OCI-LY1 (cell line): ENCODE data around the gene SLC24A3.

Experiments
- H2AFZ ChIP-seq: fragments of 200-600 bp; sonication (generic), shearing (Covaris generic); 2 replicates; pipeline ENCODE4 v1.6.0; 2014; ENCODE audit warnings: antibody characterized with exemption, mild to moderate bottlenecking, low read length
- H3F3A ChIP-seq: fragments of 200-600 bp; sonication (generic), shearing (Covaris generic); 2 replicates; pipeline ENCODE4 v1.6.0; 2014; ENCODE audit warnings: mild to moderate bottlenecking, antibody characterized with exemption, low read length, moderate library complexity; ENCODE audit not compliant: insufficient read depth
- H3K27ac ChIP-seq: fragments of 200-600 bp; sonication (generic); 2 replicates; pipeline ENCODE4 v1.5.1; 2014; ENCODE audit warnings: low read length, mixed run types, mild to moderate bottlenecking, low read depth; ENCODE audit not compliant: poor library complexity, severe bottlenecking
- H3K27me3 ChIP-seq: fragments of 200-600 bp; sonication (generic); 2 replicates; pipeline ENCODE4 v1.6.0; 2014; ENCODE audit warnings: antibody characterized with exemption, mild to moderate bottlenecking, low read length, moderate library complexity; ENCODE audit not compliant: insufficient read depth
- H3K36me3 ChIP-seq: fragments of 200-600 bp; sonication (generic); 2 replicates; pipeline ENCODE4 v1.6.1; 2014; ENCODE audit warnings: mild to moderate bottlenecking, antibody characterized with exemption, low read length, moderate library complexity, mixed read lengths; ENCODE audit not compliant: insufficient read depth
- H3K4me1 ChIP-seq: fragments of 200-600 bp; sonication (generic); 2 replicates; pipeline ENCODE4 v1.5.1; 2014; ENCODE audit warnings: mild to moderate bottlenecking, low read length, moderate library complexity; ENCODE audit not compliant: insufficient read depth, severe bottlenecking
- H3K4me2 ChIP-seq: fragments of 200-600 bp; sonication (generic), shearing (Covaris generic); 2 replicates; pipeline ENCODE4 v1.6.1; 2014; ENCODE audit warnings: low read length
- H3K4me3 ChIP-seq: fragments of 200-600 bp; sonication (generic); 2 replicates; pipeline ENCODE4 v1.5.1; 2014; ENCODE audit warnings: low read length, low read depth, mild to moderate bottlenecking, mixed read lengths; ENCODE audit not compliant: poor library complexity, severe bottlenecking
- H3K79me2 ChIP-seq: fragments of 200-600 bp; shearing (Covaris generic); 2 replicates; pipeline ENCODE4 v1.6.1; 2016; ENCODE audit warnings: mixed run types, low read length, mixed read lengths; ENCODE audit not compliant: insufficient read depth
- H3K9ac ChIP-seq: fragments of 200-600 bp; sonication (generic), shearing (Covaris generic); 2 replicates; pipeline ENCODE4 v1.6.1; 2014; ENCODE audit warnings: mild to moderate bottlenecking, low read length, mixed read lengths
- H3K9me2 ChIP-seq: fragments of 200-600 bp; sonication (generic), shearing (Covaris generic); 2 replicates; pipeline ENCODE4 v1.6.1; 2014; ENCODE audit warnings: low read depth, mild to moderate bottlenecking, low read length, mixed read lengths
- H3K9me3 ChIP-seq: fragments of 200-600 bp; shearing (Covaris generic); 2 replicates; pipeline ENCODE4 v1.6.1; 2014; ENCODE audit warnings: low read length, mixed read lengths
- H4K20me1 ChIP-seq: fragments of 200-600 bp; sonication (generic), shearing (Covaris generic); 2 replicates; pipeline ENCODE4 v1.6.0; 2016; ENCODE audit warnings: mild to moderate bottlenecking, low read length; ENCODE audit not compliant: insufficient read depth
- EZH2 ChIP-seq: fragments of 200-600 bp; sonication (generic), shearing (Covaris generic); IDR thresholded peaks from 2 replicates; pipeline ENCODE4 v1.8.0; 2017; ENCODE audit warnings: borderline replicate concordance, mixed run types, mild to moderate bottlenecking, antibody characterized with exemption, low read length, moderate library complexity, mixed read lengths
- TF ChIP-seq, protein P1 (sequence below): fragments of 200-600 bp; sonication (generic), shearing (Covaris generic); IDR thresholded peaks from 2 replicates; pipeline ENCODE4 v1.5.1; 2017; ENCODE audit warnings: mild to moderate bottlenecking, antibody characterized with exemption, low read length, moderate library complexity, mixed read lengths

SLC24A3 gene

DNA sequence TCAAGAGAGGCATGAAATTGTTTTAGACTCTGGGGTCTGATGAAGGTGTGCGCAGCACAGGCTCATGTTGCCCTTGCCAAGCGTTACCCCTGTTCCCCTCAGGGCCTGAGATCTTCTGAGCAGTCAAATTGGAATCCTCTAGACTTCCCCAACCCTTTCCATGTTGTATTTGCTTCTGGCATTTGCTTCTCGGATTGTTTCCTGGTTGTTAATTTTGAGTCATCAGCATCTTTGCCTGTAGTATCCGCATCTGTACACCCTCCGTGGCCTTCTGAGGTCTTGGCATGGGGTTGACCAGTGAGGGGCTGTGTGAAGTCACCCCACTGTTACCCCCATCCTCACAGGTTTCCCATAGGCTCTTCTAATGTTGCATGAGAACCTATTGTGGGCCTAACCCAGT lies 40.9 kb downstream of the SLC24A3 start:
- H3K36me3 ChIP-seq: no peaks in the 10 kb centered on the region
- no peaks in the 10 kb centered on the region for H3K27me3 ChIP-seq
- H3K9me3 ChIP-seq: no peaks in the 10 kb centered on the region
- H2AFZ ChIP-seq: no peak overlapping the region
- no peak overlapping the region for H3K4me2 ChIP-seq
- TF ChIP-seq, protein P1, sequence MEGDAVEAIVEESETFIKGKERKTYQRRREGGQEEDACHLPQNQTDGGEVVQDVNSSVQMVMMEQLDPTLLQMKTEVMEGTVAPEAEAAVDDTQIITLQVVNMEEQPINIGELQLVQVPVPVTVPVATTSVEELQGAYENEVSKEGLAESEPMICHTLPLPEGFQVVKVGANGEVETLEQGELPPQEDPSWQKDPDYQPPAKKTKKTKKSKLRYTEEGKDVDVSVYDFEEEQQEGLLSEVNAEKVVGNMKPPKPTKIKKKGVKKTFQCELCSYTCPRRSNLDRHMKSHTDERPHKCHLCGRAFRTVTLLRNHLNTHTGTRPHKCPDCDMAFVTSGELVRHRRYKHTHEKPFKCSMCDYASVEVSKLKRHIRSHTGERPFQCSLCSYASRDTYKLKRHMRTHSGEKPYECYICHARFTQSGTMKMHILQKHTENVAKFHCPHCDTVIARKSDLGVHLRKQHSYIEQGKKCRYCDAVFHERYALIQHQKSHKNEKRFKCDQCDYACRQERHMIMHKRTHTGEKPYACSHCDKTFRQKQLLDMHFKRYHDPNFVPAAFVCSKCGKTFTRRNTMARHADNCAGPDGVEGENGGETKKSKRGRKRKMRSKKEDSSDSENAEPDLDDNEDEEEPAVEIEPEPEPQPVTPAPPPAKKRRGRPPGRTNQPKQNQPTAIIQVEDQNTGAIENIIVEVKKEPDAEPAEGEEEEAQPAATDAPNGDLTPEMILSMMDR: no peak
- no peak for TF ChIP-seq EZH2
- H3K79me2 ChIP-seq: no peaks in the 10 kb centered on the region
- no peaks in the 10 kb centered on the region for H3K9me2 ChIP-seq
- no peak overlapping the region for H3K27ac ChIP-seq
- H3K4me1 ChIP-seq: no peaks in the 10 kb centered on the region
- H3F3A ChIP-seq: no peaks in the 10 kb centered on the region
- no peaks in the 10 kb centered on the region for H4K20me1 ChIP-seq
- no peak overlapping the region for H3K4me3 ChIP-seq
- H3K9ac ChIP-seq: no peak overlapping the region

DNA sequence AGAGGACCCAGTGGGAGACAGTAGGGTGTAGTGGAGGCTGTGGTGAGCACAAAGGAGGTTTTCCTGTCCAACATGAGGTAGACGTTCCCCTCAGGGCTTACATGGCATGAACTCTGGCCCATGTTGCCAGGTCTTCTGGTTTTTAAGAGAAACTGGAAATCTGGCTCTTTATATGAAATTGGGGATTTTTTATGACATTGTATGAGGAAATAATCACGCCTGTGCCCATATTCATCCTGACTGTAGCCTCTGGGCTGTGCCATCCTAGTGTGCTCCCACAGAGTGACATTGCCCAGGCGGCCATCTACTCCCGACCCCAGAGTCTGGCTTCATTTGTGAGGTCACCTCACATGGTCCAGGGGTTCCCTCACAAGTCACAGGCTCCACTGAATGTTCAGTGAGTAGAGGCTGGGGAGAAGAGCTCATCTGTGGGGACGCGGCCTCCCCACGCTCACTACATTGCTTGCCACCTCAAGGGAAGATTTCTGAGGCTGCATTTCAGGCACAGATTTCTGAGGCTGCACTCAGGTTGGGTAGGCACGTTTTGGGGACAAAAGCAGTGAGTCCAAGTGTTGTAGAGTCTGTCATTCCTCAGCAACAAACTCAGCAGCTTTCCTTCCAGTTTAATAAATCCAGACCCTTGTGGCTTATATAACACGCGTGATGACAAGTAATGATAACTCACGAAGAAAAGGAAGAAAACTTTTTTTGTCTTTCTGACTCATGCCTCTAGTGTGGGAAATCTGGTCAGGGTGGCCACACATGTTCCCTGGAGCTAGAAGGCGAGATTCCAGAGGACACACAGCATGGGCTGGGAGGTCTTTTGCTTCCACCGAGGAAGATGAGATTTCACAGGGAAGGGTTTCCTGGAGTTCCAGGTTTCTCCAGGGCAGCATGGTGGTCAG lies 41.7 kb downstream of the SLC24A3 start:
- no peaks in the 10 kb centered on the region for H3K9me2 ChIP-seq
- no peaks in the 10 kb centered on the region for H3K27me3 ChIP-seq
- no peak overlapping the region for H3K9ac ChIP-seq
- H3K4me2 ChIP-seq: no peak overlapping the region
- no peaks in the 10 kb centered on the region for H4K20me1 ChIP-seq
- no peaks in the 10 kb centered on the region for H3K4me1 ChIP-seq
- H3K36me3 ChIP-seq: no peaks in the 10 kb centered on the region
- H2AFZ ChIP-seq: no peak overlapping the region
- H3K9me3 ChIP-seq: no peaks in the 10 kb centered on the region
- no peak overlapping the region for H3K27ac ChIP-seq
- H3K4me3 ChIP-seq: no peak overlapping the region
- TF ChIP-seq, protein P1: no peak
- TF ChIP-seq EZH2: no peak
- H3K79me2 ChIP-seq: no peaks in the 10 kb centered on the region
- H3F3A ChIP-seq: no peaks in the 10 kb centered on the region

DNA sequence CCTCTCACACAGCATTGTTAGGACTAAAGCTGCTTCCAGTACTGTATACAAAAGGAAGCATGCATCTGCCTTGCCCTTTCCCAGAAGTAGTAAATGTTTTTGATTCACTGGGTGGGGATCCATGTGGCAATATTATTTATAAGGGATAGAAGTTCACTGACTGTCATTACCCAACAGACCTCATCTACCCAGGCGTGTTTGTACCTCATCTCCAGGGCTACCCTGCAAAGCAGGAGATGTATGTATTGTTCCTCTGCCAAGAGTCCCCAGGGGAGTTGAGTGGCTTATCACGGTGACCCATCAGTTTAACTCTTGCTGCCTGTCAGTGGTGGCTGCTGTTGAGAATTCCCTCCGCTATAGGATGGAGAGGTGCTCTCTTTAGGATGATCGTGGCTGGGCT lies 42.5 kb downstream of the SLC24A3 start:
- Histone ChIP-seq H2AFZ (no peak overlapping the region), H3K9ac (no peak overlapping the region), H3K27ac (no peak overlapping the region), H3K9me3 (no peaks in the 10 kb centered on the region), H3K4me3 (no peak overlapping the region), H4K20me1 (no peaks in the 10 kb centered on the region), H3K4me2 (no peak overlapping the region), H3K79me2 (no peaks in the 10 kb centered on the region), H3K4me1 (no peaks in the 10 kb centered on the region), H3F3A (no peaks in the 10 kb centered on the region), H3K27me3 (no peaks in the 10 kb centered on the region), H3K9me2 (no peaks in the 10 kb centered on the region), H3K36me3 (no peaks in the 10 kb centered on the region)
- TF ChIP-seq EZH2: no peak
- TF ChIP-seq, protein P1: no peak
